Peyer's patch (tissue), 4 donors: Measurements from ENCODE around the gene MON1A.

ENCODE experiments used
- POLR2A ChIP-seq, 2 donors: fragments of 450-650 bp; IDR thresholded peaks; one replicate each; pipeline ENCODE4 v1.5.1; 2017; ENCODE audit warnings: antibody characterized with exemption in 2 of 2, mild to moderate bottlenecking in 2 of 2, moderate library complexity in 2 of 2
- TF ChIP-seq, protein P1 (sequence below), 6 experiments: fragments of 450-650 bp in 4 of 6; fragments of 200-600 bp in 2 of 6; sonication (generic) in 1 of 6; IDR thresholded peaks; one replicate each; pipeline ENCODE4 v1.5.1; 2017 to 2019; ENCODE audit warnings: antibody characterized with exemption in 6 of 6, mild to moderate bottlenecking in 3 of 6, moderate library complexity in 1 of 6

DNA sequence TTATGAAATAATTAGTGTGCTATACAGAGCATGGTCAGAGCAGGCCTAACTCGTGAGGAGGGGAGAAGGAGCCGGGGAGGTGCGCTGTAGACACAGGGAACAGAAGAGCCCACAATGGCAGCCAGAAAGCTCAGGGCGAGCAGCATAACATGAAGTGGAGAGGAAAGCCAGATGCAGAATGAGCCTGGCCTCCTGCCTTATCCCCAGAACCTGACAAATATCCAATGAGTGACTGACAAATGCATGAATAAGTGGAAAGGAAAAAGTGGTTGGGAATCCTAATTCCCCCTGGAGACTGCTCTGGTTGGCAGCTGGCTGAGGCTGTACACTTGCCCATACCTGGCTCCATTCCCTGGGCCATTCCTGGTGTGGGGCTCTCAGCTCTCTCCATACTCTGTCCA is 16.7 kb downstream of the MON1A start:
- no peak for TF ChIP-seq POLR2A (IDR thresholded peaks at IDR 0.05)
- TF ChIP-seq, protein P1, sequence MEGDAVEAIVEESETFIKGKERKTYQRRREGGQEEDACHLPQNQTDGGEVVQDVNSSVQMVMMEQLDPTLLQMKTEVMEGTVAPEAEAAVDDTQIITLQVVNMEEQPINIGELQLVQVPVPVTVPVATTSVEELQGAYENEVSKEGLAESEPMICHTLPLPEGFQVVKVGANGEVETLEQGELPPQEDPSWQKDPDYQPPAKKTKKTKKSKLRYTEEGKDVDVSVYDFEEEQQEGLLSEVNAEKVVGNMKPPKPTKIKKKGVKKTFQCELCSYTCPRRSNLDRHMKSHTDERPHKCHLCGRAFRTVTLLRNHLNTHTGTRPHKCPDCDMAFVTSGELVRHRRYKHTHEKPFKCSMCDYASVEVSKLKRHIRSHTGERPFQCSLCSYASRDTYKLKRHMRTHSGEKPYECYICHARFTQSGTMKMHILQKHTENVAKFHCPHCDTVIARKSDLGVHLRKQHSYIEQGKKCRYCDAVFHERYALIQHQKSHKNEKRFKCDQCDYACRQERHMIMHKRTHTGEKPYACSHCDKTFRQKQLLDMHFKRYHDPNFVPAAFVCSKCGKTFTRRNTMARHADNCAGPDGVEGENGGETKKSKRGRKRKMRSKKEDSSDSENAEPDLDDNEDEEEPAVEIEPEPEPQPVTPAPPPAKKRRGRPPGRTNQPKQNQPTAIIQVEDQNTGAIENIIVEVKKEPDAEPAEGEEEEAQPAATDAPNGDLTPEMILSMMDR (IDR thresholded peaks at IDR 0.05) = no peak
